ENCODE data around the gene MDFIC. TPM values are rescaled to one million over a fixed set of nuclear protein-coding genes. Genes with fewer than 3 reads are reported as not detected.
A peak's percentile ranks its signal among the peaks of the same experiment; 100 is the strongest.

The MDFIC gene
- total and polyA plus RNA-seq, 12 donors: 7.6 to 55.7 (median 33.6) TPM

GRCh38 chr7:114925434-114925833 lies 3.5 kb downstream of the MDFIC start:
- no peak for ATAC-seq
- intact Hi-C loops (cut with DNase I): loop anchor here in 8 of 10 donors (10.0 kb wide), 5 partner anchors 49 to 289 kb away; no protein-coding TSS in a partner anchor

GRCh38 chr7:114928060-114928459 lies 6.2 kb downstream of the MDFIC start:
- no peak for TF ChIP-seq CTCF (IDR thresholded peaks at IDR 0.05)
- 81 to 83% methylated on average over 2 of the region's 2 CpGs for WGBS, 2 donors

More at GRCh38 chr7:114925434-114925833, 3.5 kb downstream of the MDFIC start:
- TF ChIP-seq CTCF (IDR thresholded peaks at IDR 0.05): no peak
- Histone ChIP-seq H3K36me3 (peaks cover 0 to 6% (median 0%) of the 10 kb centered on the region in 9 donors), H3K4me1 (peaks cover 0 to 74% (median 40%) of the 10 kb centered on the region in 9 donors), H3K4me3 (peak overlapping the region in 2 of 10 donors; percentile 4 to 5), H3K27ac (peak overlapping the region in 1 of 10 donors; percentile 96), H3K9me3 (no peaks in the 10 kb centered on the region), H3K27me3 (no peaks in the 10 kb centered on the region)
- DNase-seq: no peak

GRCh38 chr7:114929570-114929969 lies 7.7 kb downstream of the MDFIC start:
- 79 to 84% methylated on average over 1 of the region's 1 CpG for WGBS, 2 donors
- H3K4me1 ChIP-seq: peaks cover 0 to 97% (median 63%) of the 10 kb centered on the region in 9 donors
- H3K27ac ChIP-seq: peak overlapping the region in 2 of 10 donors; percentile 33 to 80
- no peak for ATAC-seq
- no peak for DNase-seq
- H3K4me3 ChIP-seq: no peak overlapping the region
- H3K27me3 ChIP-seq: no peaks in the 10 kb centered on the region
- no peaks in the 10 kb centered on the region for H3K9me3 ChIP-seq
- no peak for TF ChIP-seq CTCF (IDR thresholded peaks at IDR 0.05)
- H3K36me3 ChIP-seq: peaks cover 0 to 6% (median 0%) of the 10 kb centered on the region in 9 donors
- intact Hi-C loops (cut with DNase I): loop anchor here in 8 of 10 donors (10.0 kb wide), 5 partner anchors 45 to 285 kb away; no protein-coding TSS in a partner anchor

More at GRCh38 chr7:114928060-114928459, 6.2 kb downstream of the MDFIC start:
- ATAC-seq (no peak), DNase-seq (no peak)
- Histone ChIP-seq H3K36me3 (peaks cover 0 to 6% (median 0%) of the 10 kb centered on the region in 9 donors), H3K27ac (peak overlapping the region in 1 of 10 donors; percentile 57), H3K27me3 (no peaks in the 10 kb centered on the region), H3K9me3 (no peaks in the 10 kb centered on the region), H3K4me3 (no peak overlapping the region), H3K4me1 (peaks cover 0 to 93% (median 63%) of the 10 kb centered on the region in 9 donors)
- intact Hi-C loops (cut with DNase I): loop anchor here in 8 of 10 donors (10.0 kb wide), 5 partner anchors 47 to 287 kb away; no protein-coding TSS in a partner anchor

- no peak for TF ChIP-seq CTCF (IDR thresholded peaks at IDR 0.05)
- H3K9me3 ChIP-seq: no peaks in the 10 kb centered on the region
- H3K36me3 ChIP-seq: peaks cover 0 to 4% (median 0%) of the 10 kb centered on the region in 9 donors
- ATAC-seq: peak in 2 of 8 donors; percentile 51 to 62
- 47% methylated on average over 4 of the region's 4 CpGs for WGBS, 2 donors
- H3K27ac ChIP-seq: peak overlapping the region in 4 of 10 donors; percentile 19 to 80 (median 28)
- intact Hi-C loops (cut with DNase I): loop anchor here in 1 of 10 donors (5.0 kb wide), 1 partner anchor 57 kb away; no protein-coding TSS in a partner anchor
- H3K4me3 ChIP-seq: no peak overlapping the region
- H3K27me3 ChIP-seq: no peaks in the 10 kb centered on the region
- DNase-seq: no peak
- H3K4me1 ChIP-seq: peaks cover 0 to 97% (median 64%) of the 10 kb centered on the region in 9 donors
Observed at GRCh38 chr7:114930107-114930661, 8.3 kb downstream of the MDFIC start.
